Measurements from ENCODE around the gene SETD1B. TPM values are rescaled to one million over a fixed set of nuclear protein-coding genes. Genes with fewer than 3 reads are reported as not detected.

SETD1B gene
- total RNA-seq, 2 experiments from 2014 or later = 13.7 to 14.0 TPM

GRCh38 chr12:121770388-121770787 lies 33.4 kb upstream of the SETD1B start:
- no peaks in the 10 kb centered on the region for H3K27me3 Mint-ChIP-seq
- H3K4me3 Mint-ChIP-seq = no peak overlapping the region
- H3K9me3 Mint-ChIP-seq (ENCODE audit: low read depth) = no peaks in the 10 kb centered on the region
- ATAC-seq (no peak), DNase-seq (no peak)
- peaks cover 2% of the 10 kb centered on the region for H3K36me3 Mint-ChIP-seq (ENCODE audit: low read depth)
- ChIA-PET POLR2A (no interaction called here), CTCF (interaction anchor here (0.6 to 1.3 kb wide), 2 partner anchors 24 to 78 kb away, joined by 3 read pairs; no protein-coding TSS in a partner anchor)
- peaks cover 4% of the 10 kb centered on the region for H3K4me1 Mint-ChIP-seq
- H3K27ac Mint-ChIP-seq = no peak overlapping the region
- intact Hi-C loops (cut with DNase I, micrococcal nuclease) = loop anchor here in 1 of 2 experiments (5.0 kb wide), 2 partner anchors 218 to 268 kb away; no protein-coding TSS in a partner anchor

GRCh38 chr12:121770813-121771625 lies 32.8 kb upstream of the SETD1B start:
- POLR2A ChIA-PET = no interaction called here
- CTCF ChIA-PET = no interaction called here
- Mint-ChIP-seq H3K9me3 (ENCODE audit: low read depth) (no peaks in the 10 kb centered on the region), H3K36me3 (ENCODE audit: low read depth) (peaks cover 2% of the 10 kb centered on the region), H3K27me3 (no peaks in the 10 kb centered on the region), H3K4me3 (no peak overlapping the region), H3K4me1 (peaks cover 4% of the 10 kb centered on the region), H3K27ac (no peak overlapping the region)
- ATAC-seq (no peak), DNase-seq (no peak)
- intact Hi-C loops (cut with DNase I, micrococcal nuclease) = loop anchor here in 1 of 2 experiments (5.0 kb wide), 2 partner anchors 219 to 269 kb away; no protein-coding TSS in a partner anchor

GRCh38 chr12:121773011-121773777 lies 30.6 kb upstream of the SETD1B start:
- ATAC-seq (peak; percentile 83), DNase-seq (peak; percentile 90)
- Mint-ChIP-seq H3K9me3 (ENCODE audit: low read depth) (no peaks in the 10 kb centered on the region), H3K36me3 (ENCODE audit: low read depth) (peaks cover 4% of the 10 kb centered on the region), H3K27ac (peak overlapping the region; percentile 81), H3K4me3 (no peak overlapping the region), H3K4me1 (peaks cover 11% of the 10 kb centered on the region), H3K27me3 (no peaks in the 10 kb centered on the region)
- intact Hi-C loops (cut with DNase I, micrococcal nuclease) = loop anchor here (1.0 to 5.0 kb wide), 4 partner anchors 61 to 271 kb away; partner anchors contain the start of gene TMEM120B (in 2 of the 2)
- ChIA-PET CTCF (interaction anchor here (0.6 to 15.9 kb wide), 18 partner anchors 9 to 449 kb away, joined by 3 to 343 read pairs (median 4); partner anchors contain the start of gene RHOF), POLR2A (interaction anchor here (0.6 to 1.0 kb wide), 2 partner anchors 8 to 9 kb away, joined by 3 to 4 read pairs; no protein-coding TSS in a partner anchor)

GRCh38 chr12:121774968-121775474 lies 28.8 kb upstream of the SETD1B start:
- Mint-ChIP-seq H3K4me1 (peaks cover 16% of the 10 kb centered on the region), H3K27me3 (no peaks in the 10 kb centered on the region), H3K4me3 (no peak overlapping the region), H3K9me3 (ENCODE audit: low read depth) (no peaks in the 10 kb centered on the region), H3K27ac (no peak overlapping the region), H3K36me3 (ENCODE audit: low read depth) (peaks cover 18% of the 10 kb centered on the region)
- DNase-seq = no peak
- ChIA-PET CTCF (interaction anchor here (0.6 to 15.9 kb wide), 4 partner anchors 11 to 77 kb away, joined by 4 to 343 read pairs (median 7); partner anchors contain the start of gene RHOF), POLR2A (no interaction called here)
- ATAC-seq = no peak
- intact Hi-C loops (cut with DNase I, micrococcal nuclease) = loop anchor here (5.0 kb wide), 3 partner anchors 37 to 273 kb away; no protein-coding TSS in a partner anchor

- Mint-ChIP-seq H3K27ac (no peak overlapping the region), H3K4me3 (no peak overlapping the region), H3K27me3 (no peaks in the 10 kb centered on the region), H3K4me1 (peaks cover 20% of the 10 kb centered on the region), H3K9me3 (ENCODE audit: low read depth) (no peaks in the 10 kb centered on the region), H3K36me3 (ENCODE audit: low read depth) (peaks cover 23% of the 10 kb centered on the region)
- DNase-seq (no peak), ATAC-seq (no peak)
- ChIA-PET CTCF (interaction anchor here (0.6 to 15.9 kb wide), 3 partner anchors 10 to 57 kb away, joined by 4 to 343 read pairs (median 4); partner anchors contain the start of gene RHOF), POLR2A (no interaction called here)
- intact Hi-C loops (cut with DNase I, micrococcal nuclease) = loop anchor here in 1 of 2 experiments (5.0 kb wide), 1 partner anchor 37 kb away; no protein-coding TSS in a partner anchor
Measured at GRCh38 chr12:121775501-121775900, 28.3 kb upstream of the SETD1B start.

- Mint-ChIP-seq H3K4me3 (no peak overlapping the region), H3K4me1 (peaks cover 28% of the 10 kb centered on the region), H3K27me3 (no peaks in the 10 kb centered on the region), H3K9me3 (ENCODE audit: low read depth) (no peaks in the 10 kb centered on the region), H3K27ac (no peak overlapping the region), H3K36me3 (ENCODE audit: low read depth) (peaks cover 26% of the 10 kb centered on the region)
- intact Hi-C loops (cut with DNase I, micrococcal nuclease) = loop anchor here (1.0 to 5.0 kb wide), 4 partner anchors 18 to 112 kb away; partner anchors contain the start of gene PSMD9 (in 1 of the 2)
- DNase-seq = peak; percentile 95
- ChIA-PET CTCF (interaction anchor here (0.7 to 15.9 kb wide), 9 partner anchors 8 to 63 kb away, joined by 3 to 343 read pairs (median 4); partner anchors contain the start of genes RHOF and TMEM120B), POLR2A (interaction anchor here (0.7 kb wide), 2 partner anchors 86 to 105 kb away, joined by 6 read pairs; no protein-coding TSS in a partner anchor)
- ATAC-seq = peak; percentile 72
Measured at GRCh38 chr12:121776190-121777098, 27.4 kb upstream of the SETD1B start.

GRCh38 chr12:121778567-121779421 lies 25.0 kb upstream of the SETD1B start:
- Mint-ChIP-seq H3K27ac (peak overlapping the region; percentile 48), H3K4me3 (no peak overlapping the region), H3K36me3 (ENCODE audit: low read depth) (peaks cover 33% of the 10 kb centered on the region), H3K27me3 (no peaks in the 10 kb centered on the region), H3K4me1 (peaks cover 48% of the 10 kb centered on the region), H3K9me3 (ENCODE audit: low read depth) (no peaks in the 10 kb centered on the region)
- POLR2A ChIA-PET = interaction anchor here (0.5 to 0.6 kb wide), 2 partner anchors 216 to 310 kb away, joined by 6 to 7 read pairs; no protein-coding TSS in a partner anchor
- ATAC-seq = no peak
- CTCF ChIA-PET = interaction anchor here (3.1 to 15.9 kb wide), 2 partner anchors 15 to 32 kb away, joined by 16 to 343 read pairs; partner anchors contain the start of gene RHOF
- DNase-seq = no peak
- intact Hi-C loops (cut with DNase I, micrococcal nuclease) = loop anchor here in 1 of 2 experiments (5.0 kb wide), 1 partner anchor 34 kb away; no protein-coding TSS in a partner anchor

- H3K4me1 Mint-ChIP-seq = peaks cover 54% of the 10 kb centered on the region
Measured at GRCh38 chr12:121779422-121779895, 24.4 kb upstream of the SETD1B start.

GRCh38 chr12:121780429-121780828 lies 23.4 kb upstream of the SETD1B start:
- no peak for DNase-seq
- Mint-ChIP-seq H3K36me3 (ENCODE audit: low read depth) (peaks cover 40% of the 10 kb centered on the region), H3K4me3 (no peak overlapping the region), H3K9me3 (ENCODE audit: low read depth) (no peaks in the 10 kb centered on the region), H3K4me1 (peaks cover 64% of the 10 kb centered on the region), H3K27ac (peak overlapping the region; percentile 96), H3K27me3 (no peaks in the 10 kb centered on the region)
- CTCF ChIA-PET = interaction anchor here (1.2 to 15.9 kb wide), 5 partner anchors 14 to 227 kb away, joined by 3 to 343 read pairs (median 4); partner anchors contain the start of genes PSMD9 and RHOF
- intact Hi-C loops (cut with DNase I, micrococcal nuclease) = loop anchor here in 1 of 2 experiments (10.0 kb wide), 1 partner anchor 316 kb away; no protein-coding TSS in a partner anchor
- POLR2A ChIA-PET = no interaction called here
- no peak for ATAC-seq

More at GRCh38 chr12:121779422-121779895, 24.4 kb upstream of the SETD1B start:
- Mint-ChIP-seq H3K4me3 (no peak overlapping the region), H3K36me3 (ENCODE audit: low read depth) (peaks cover 35% of the 10 kb centered on the region), H3K27ac (no peak overlapping the region), H3K27me3 (no peaks in the 10 kb centered on the region), H3K9me3 (ENCODE audit: low read depth) (no peaks in the 10 kb centered on the region)
- DNase-seq (no peak), ATAC-seq (no peak)
- intact Hi-C loops (cut with DNase I, micrococcal nuclease) = loop anchor here in 1 of 2 experiments (5.0 kb wide), 1 partner anchor 33 kb away; no protein-coding TSS in a partner anchor
- CTCF ChIA-PET = interaction anchor here (15.9 kb wide), 1 partner anchor 15 kb away, joined by 343 read pairs; the partner anchor contains the start of gene RHOF
- POLR2A ChIA-PET = interaction anchor here (0.5 to 0.6 kb wide), 2 partner anchors 217 to 311 kb away, joined by 6 to 7 read pairs; no protein-coding TSS in a partner anchor
